Neural cell (in vitro differentiated cells): ENCODE measurements around the gene IGSF10. TPM values are rescaled to one million over a fixed set of nuclear protein-coding genes. Genes with fewer than 3 reads are reported as not detected.

Experiments
- H2AFZ ChIP-seq: fragments of 200-600, 300-800 bp; sonication (generic), shearing (Covaris generic); 2 replicates; pipeline ENCODE4 v1.6.0; 2014; ENCODE audit warnings: low read depth, mild to moderate bottlenecking, antibody characterized with exemption, low read length, moderate library complexity
- H3F3A ChIP-seq: fragments of 200-600 bp; shearing (Covaris generic); 2 replicates; pipeline ENCODE4 v1.6.1; 2016; ENCODE audit warnings: mild to moderate bottlenecking, moderate library complexity, mixed read lengths, antibody characterized with exemption, low read length; ENCODE audit not compliant: insufficient read depth, poor library complexity, severe bottlenecking
- H3K27ac ChIP-seq: fragments of 200-600, 300-800 bp; sonication (generic), shearing (Covaris generic); 2 replicates; pipeline ENCODE4 v1.5.1; 2014; ENCODE audit warnings: mild to moderate bottlenecking, low read length, moderate library complexity
- H3K27me3 ChIP-seq: fragments of 300-800, 200-600 bp; sonication (generic), shearing (Covaris generic); 2 replicates; pipeline ENCODE4 v1.6.0; 2014; ENCODE audit warnings: mild to moderate bottlenecking, low read depth, low read length, moderate library complexity; ENCODE audit not compliant: insufficient read depth
- H3K36me3 ChIP-seq: fragments of 300-800, 200-600 bp; sonication (generic), shearing (Covaris generic); 2 replicates; pipeline ENCODE4 v1.5.1; 2014; ENCODE audit warnings: mild to moderate bottlenecking, antibody characterized with exemption, low read length, moderate library complexity; ENCODE audit not compliant: insufficient read depth
- H3K4me2 ChIP-seq: fragments of 300-800, 200-600 bp; sonication (generic), shearing (Covaris generic); 2 replicates; pipeline ENCODE4 v1.6.0; 2014; ENCODE audit warnings: mild to moderate bottlenecking, low read length
- H3K4me3 ChIP-seq: fragments of 300-800, 200-600 bp; sonication (generic), shearing (Covaris generic); 2 replicates; pipeline ENCODE4 v1.5.1; 2014; ENCODE audit warnings: mild to moderate bottlenecking, low read length, moderate library complexity
- H3K79me2 ChIP-seq: fragments of 200-600 bp; shearing (Covaris generic); replicated peaks from 2 replicates; pipeline ENCODE4 v1.6.0; 2014; ENCODE audit warnings: mild to moderate bottlenecking, low read length, moderate library complexity; ENCODE audit not compliant: insufficient read depth
- H3K9ac ChIP-seq: fragments of 300-800, 200-600 bp; sonication (generic), shearing (Covaris generic); 2 replicates; pipeline ENCODE4 v1.6.1; 2016; ENCODE audit warnings: mild to moderate bottlenecking, low read length, mixed read lengths
- H3K9me2 ChIP-seq: fragments of 200-600 bp; shearing (Covaris generic); 2 replicates; pipeline ENCODE4 v1.6.1; 2016; ENCODE audit warnings: mild to moderate bottlenecking, low read length, mixed read lengths; ENCODE audit not compliant: insufficient read depth
- H3K9me3 ChIP-seq: fragments of 200-600, 300-800 bp; sonication (generic), shearing (Covaris generic); 2 replicates; pipeline ENCODE4 v1.6.1; 2016; ENCODE audit warnings: mild to moderate bottlenecking, mixed run types, low read length, moderate library complexity, mixed read lengths
- H4K20me1 ChIP-seq: fragments of 200-600 bp; shearing (Covaris generic); 2 replicates; pipeline ENCODE4 v1.6.1; 2016; ENCODE audit warnings: mild to moderate bottlenecking, mixed run types; ENCODE audit not compliant: insufficient read depth
- EP300 ChIP-seq: fragments of 450-650 bp; conservative IDR thresholded peaks from 2 replicates; pipeline ENCODE4 v1.6.1; 2014; ENCODE audit warnings: antibody characterized with exemption, mild to moderate bottlenecking, moderate library complexity; ENCODE audit not compliant: poor library complexity, severe bottlenecking
- EZH2 ChIP-seq: fragments of 200-600, 300-800 bp; shearing (Covaris generic), sonication (generic); IDR thresholded peaks from 2 replicates; pipeline ENCODE4 v1.6.1; 2014; ENCODE audit warnings: antibody characterized with exemption, low read length, borderline replicate concordance, mild to moderate bottlenecking; ENCODE audit not compliant: insufficient read depth, poor library complexity, severe bottlenecking
- MXI1 ChIP-seq: fragments of 450-650 bp; conservative IDR thresholded peaks from 2 replicates; pipeline ENCODE4 v1.6.1; 2014; ENCODE audit warnings: antibody characterized with exemption, mild to moderate bottlenecking; ENCODE audit not compliant: poor library complexity, severe bottlenecking
- POLR2AphosphoS5 ChIP-seq: IDR thresholded peaks from 2 replicates; pipeline ENCODE4 v1.6.1; 2012
- RAD21 ChIP-seq: fragments of 450-650 bp; conservative IDR thresholded peaks from 2 replicates; pipeline ENCODE4 v1.6.1; 2014; ENCODE audit warnings: antibody characterized with exemption, mild to moderate bottlenecking, moderate library complexity
- SMC3 ChIP-seq: fragments of 450-650 bp; conservative IDR thresholded peaks from 2 replicates; pipeline ENCODE4 v1.6.1; 2014; ENCODE audit warnings: antibody characterized with exemption, mild to moderate bottlenecking, moderate library complexity; ENCODE audit not compliant: poor library complexity
- TAF1 ChIP-seq: IDR thresholded peaks from 2 replicates; pipeline ENCODE4 v1.6.1; 2012; ENCODE audit warnings: low read depth
- polyA plus RNA-seq: library from polyadenylated mRNA; depleted of rRNA; stranded (reverse); fragments of >200 nt; gene quantifications from 2 replicates; pipeline ENCODE4 v1.2.3, GENCODE V29; 2014
- TF ChIP-seq, protein P1 (sequence below): IDR thresholded peaks from 2 replicates; pipeline ENCODE4 v1.6.1; 2012; ENCODE audit warnings: borderline replicate concordance
- TF ChIP-seq, protein P2 (sequence below): fragments of 450-650 bp; IDR thresholded peaks from 2 replicates; pipeline ENCODE4 v1.5.1; 2014; ENCODE audit warnings: antibody characterized with exemption, mild to moderate bottlenecking, moderate library complexity; ENCODE audit not compliant: poor library complexity, severe bottlenecking

The IGSF10 gene
- polyA plus RNA-seq, 1 donor from 2014 or later, result not detected

DNA sequence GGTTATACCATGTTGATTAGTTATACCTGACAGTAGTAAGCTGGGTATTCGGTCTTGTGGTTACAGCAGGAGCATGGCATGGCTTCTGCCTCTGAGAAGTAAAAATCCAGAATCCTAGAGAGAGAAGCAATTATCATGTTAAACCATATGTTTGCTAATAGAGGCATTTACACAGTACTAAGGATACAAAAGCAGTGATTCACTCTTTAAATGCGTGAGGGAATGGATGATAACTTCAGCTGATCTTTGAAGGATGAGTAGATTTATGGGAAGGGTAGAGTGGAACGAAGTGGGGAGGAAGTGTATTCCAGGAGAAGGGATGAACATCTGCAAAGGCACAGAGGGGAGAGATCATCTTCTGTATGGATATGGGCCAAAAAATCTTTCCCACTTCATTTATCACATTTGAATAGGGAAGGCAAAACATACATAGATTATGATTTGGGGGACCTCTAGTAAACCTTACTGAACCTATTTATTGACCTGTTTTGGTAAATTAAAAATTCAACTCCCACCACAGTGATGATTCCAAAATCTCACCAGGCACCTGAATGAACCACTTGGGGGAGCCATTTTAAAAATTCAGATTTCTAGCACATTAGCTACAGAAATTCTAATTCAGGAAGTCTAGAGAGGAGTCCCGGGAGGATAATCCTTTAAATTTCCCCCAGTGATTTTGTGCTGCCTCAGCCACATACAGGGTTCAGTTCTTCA is 35.1 kb downstream of the IGSF10 start:
- no peak overlapping the region for H2AFZ ChIP-seq
- no peak overlapping the region for H3K4me2 ChIP-seq
- no peaks in the 10 kb centered on the region for H3K9me2 ChIP-seq
- H3K27me3 ChIP-seq, result no peaks in the 10 kb centered on the region
- no peak overlapping the region for H3K27ac ChIP-seq
- no peaks in the 10 kb centered on the region for H3F3A ChIP-seq
- H4K20me1 ChIP-seq, result no peaks in the 10 kb centered on the region
- TF ChIP-seq POLR2AphosphoS5, result no peak
- no peak for TF ChIP-seq EP300
- TF ChIP-seq, protein P1, sequence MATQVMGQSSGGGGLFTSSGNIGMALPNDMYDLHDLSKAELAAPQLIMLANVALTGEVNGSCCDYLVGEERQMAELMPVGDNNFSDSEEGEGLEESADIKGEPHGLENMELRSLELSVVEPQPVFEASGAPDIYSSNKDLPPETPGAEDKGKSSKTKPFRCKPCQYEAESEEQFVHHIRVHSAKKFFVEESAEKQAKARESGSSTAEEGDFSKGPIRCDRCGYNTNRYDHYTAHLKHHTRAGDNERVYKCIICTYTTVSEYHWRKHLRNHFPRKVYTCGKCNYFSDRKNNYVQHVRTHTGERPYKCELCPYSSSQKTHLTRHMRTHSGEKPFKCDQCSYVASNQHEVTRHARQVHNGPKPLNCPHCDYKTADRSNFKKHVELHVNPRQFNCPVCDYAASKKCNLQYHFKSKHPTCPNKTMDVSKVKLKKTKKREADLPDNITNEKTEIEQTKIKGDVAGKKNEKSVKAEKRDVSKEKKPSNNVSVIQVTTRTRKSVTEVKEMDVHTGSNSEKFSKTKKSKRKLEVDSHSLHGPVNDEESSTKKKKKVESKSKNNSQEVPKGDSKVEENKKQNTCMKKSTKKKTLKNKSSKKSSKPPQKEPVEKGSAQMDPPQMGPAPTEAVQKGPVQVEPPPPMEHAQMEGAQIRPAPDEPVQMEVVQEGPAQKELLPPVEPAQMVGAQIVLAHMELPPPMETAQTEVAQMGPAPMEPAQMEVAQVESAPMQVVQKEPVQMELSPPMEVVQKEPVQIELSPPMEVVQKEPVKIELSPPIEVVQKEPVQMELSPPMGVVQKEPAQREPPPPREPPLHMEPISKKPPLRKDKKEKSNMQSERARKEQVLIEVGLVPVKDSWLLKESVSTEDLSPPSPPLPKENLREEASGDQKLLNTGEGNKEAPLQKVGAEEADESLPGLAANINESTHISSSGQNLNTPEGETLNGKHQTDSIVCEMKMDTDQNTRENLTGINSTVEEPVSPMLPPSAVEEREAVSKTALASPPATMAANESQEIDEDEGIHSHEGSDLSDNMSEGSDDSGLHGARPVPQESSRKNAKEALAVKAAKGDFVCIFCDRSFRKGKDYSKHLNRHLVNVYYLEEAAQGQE, result no peak
- no peak for TF ChIP-seq EZH2
- TF ChIP-seq RAD21, result no peak
- TF ChIP-seq MXI1, result no peak
- TF ChIP-seq, protein P2, sequence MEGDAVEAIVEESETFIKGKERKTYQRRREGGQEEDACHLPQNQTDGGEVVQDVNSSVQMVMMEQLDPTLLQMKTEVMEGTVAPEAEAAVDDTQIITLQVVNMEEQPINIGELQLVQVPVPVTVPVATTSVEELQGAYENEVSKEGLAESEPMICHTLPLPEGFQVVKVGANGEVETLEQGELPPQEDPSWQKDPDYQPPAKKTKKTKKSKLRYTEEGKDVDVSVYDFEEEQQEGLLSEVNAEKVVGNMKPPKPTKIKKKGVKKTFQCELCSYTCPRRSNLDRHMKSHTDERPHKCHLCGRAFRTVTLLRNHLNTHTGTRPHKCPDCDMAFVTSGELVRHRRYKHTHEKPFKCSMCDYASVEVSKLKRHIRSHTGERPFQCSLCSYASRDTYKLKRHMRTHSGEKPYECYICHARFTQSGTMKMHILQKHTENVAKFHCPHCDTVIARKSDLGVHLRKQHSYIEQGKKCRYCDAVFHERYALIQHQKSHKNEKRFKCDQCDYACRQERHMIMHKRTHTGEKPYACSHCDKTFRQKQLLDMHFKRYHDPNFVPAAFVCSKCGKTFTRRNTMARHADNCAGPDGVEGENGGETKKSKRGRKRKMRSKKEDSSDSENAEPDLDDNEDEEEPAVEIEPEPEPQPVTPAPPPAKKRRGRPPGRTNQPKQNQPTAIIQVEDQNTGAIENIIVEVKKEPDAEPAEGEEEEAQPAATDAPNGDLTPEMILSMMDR, result no peak
- TF ChIP-seq TAF1, result no peak
- no peak overlapping the region for H3K4me3 ChIP-seq
- H3K9ac ChIP-seq, result no peak overlapping the region
- H3K36me3 ChIP-seq, result peaks cover 3% of the 10 kb centered on the region
- no peaks in the 10 kb centered on the region for H3K9me3 ChIP-seq
- no peaks in the 10 kb centered on the region for H3K79me2 ChIP-seq

DNA sequence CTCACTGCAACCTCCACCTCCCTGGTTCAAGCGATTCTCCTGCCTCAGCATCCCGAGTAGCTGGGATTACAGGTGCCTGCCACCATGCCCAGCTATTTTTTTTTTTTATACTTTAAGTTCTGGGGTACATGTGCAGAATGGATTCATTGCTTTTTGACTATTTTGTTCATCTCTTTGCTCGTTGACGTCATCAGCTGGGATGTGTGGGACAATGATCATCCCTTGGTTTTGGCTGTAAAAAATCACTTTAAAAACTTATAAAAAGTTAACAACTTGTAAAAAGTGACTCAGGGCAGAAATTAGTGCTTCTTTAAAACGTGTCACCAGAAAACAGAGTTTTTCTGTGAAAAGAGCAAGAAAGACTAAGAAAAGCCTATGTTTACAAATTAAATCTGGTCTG is 37.8 kb downstream of the IGSF10 start:
- Histone ChIP-seq H3K79me2 (no peaks in the 10 kb centered on the region), H3K9me3 (no peaks in the 10 kb centered on the region), H4K20me1 (no peaks in the 10 kb centered on the region), H3K9me2 (no peaks in the 10 kb centered on the region), H3K27ac (no peak overlapping the region), H2AFZ (no peak overlapping the region), H3K4me3 (no peak overlapping the region), H3K4me2 (no peak overlapping the region), H3K36me3 (peaks cover 3% of the 10 kb centered on the region), H3K27me3 (no peaks in the 10 kb centered on the region), H3K9ac (no peak overlapping the region), H3F3A (no peaks in the 10 kb centered on the region)
- TF ChIP-seq EZH2 (no peak), POLR2AphosphoS5 (no peak), MXI1 (no peak), RAD21 (no peak), SMC3 (no peak), EP300 (no peak), TAF1 (no peak)
- TF ChIP-seq, protein P2, result no peak
- TF ChIP-seq, protein P1, result no peak
